Sigmoid colon (tissue), 7 donors: ENCODE measurements around the gene LRRC72. TPM values are rescaled to one million over a fixed set of nuclear protein-coding genes. Genes with fewer than 3 reads are reported as not detected.
"Not testable (repeated sequence)": the region's sequence is repeated elsewhere in the genome, so short reads cannot be mapped to it uniquely, and the experiment has no call there.

Experiments used
- DNase-seq: peaks from one replicate; pipeline ENCODE4 v3.0.0-alpha.2; 2019
- H3K27ac ChIP-seq, 4 donors: fragments of 200-600 bp; sonication (generic); one replicate each; pipeline ENCODE4 v1.5.1; 2016 to 2019; ENCODE audit warnings: mild to moderate bottlenecking in 1 of 4
- H3K27me3 ChIP-seq, 3 donors: fragments of 200-600 bp; sonication (generic); one replicate each; pipeline ENCODE4 v1.5.1; 2019; ENCODE audit warnings: mild to moderate bottlenecking in 1 of 3
- H3K36me3 ChIP-seq, 4 donors: fragments of 200-600 bp; sonication (generic); one replicate each; pipeline ENCODE4 v1.5.1; 2016 to 2019
- H3K4me1 ChIP-seq, 4 donors: fragments of 200-600 bp; sonication (generic); one replicate each; pipeline ENCODE4 v1.5.1; 2017 to 2019
- H3K4me3 ChIP-seq, 4 donors: fragments of 200-600 bp; sonication (generic); one replicate each; pipeline ENCODE4 v1.5.1; 2017 to 2019; ENCODE audit warnings: mild to moderate bottlenecking in 2 of 4, moderate library complexity in 1 of 4
- H3K9me3 ChIP-seq, 4 donors: fragments of 200-600 bp in 3 of 4; sonication (generic) in 3 of 4; one replicate each; pipeline versions ENCODE4 v1.5.1 to v1.6.1; 2013 to 2019
- EP300 ChIP-seq, 4 donors: sonication (generic); formaldehyde crosslinking; IDR thresholded peaks; one replicate each; pipeline ENCODE4 v1.6.1; 2017; ENCODE audit warnings: antibody characterized with exemption in 4 of 4
- POLR2A ChIP-seq, 2 donors: fragments of 450-650 bp; IDR thresholded peaks; one replicate each; pipeline ENCODE4 v1.6.1; 2016; ENCODE audit warnings: antibody characterized with exemption in 2 of 2, mild to moderate bottlenecking in 2 of 2, moderate library complexity in 2 of 2
- POLR2AphosphoS5 ChIP-seq, 4 donors: sonication (generic); formaldehyde crosslinking; IDR thresholded peaks; one replicate each; pipeline ENCODE4 v1.6.1; 2017; ENCODE audit warnings: antibody characterized with exemption in 4 of 4
- WGBS, 2 donors: extraction: QIAGEN DNeasy Blood & Tissue Kit; methylation state at CpG; one replicate each; pipeline ENCODE4 v1.1.7; 2013; 5-methylcytosine and 5-hydroxymethylcytosine counted together
- intact Hi-C: fragments of 100-400 bp; cut with DNase I; formaldehyde crosslinking; loops from one replicate; pipeline ENCODE4 v1.15.1; 2023
- polyA plus RNA-seq, 3 donors: library from polyadenylated mRNA; stranded (reverse); fragments of 200-250 nt; gene quantifications; one replicate each; pipeline ENCODE4 v1.2.3, GENCODE V29; 2013
- total RNA-seq, 4 donors: library from RNA; depleted of rRNA; stranded (reverse); fragments of >200 nt; gene quantifications; one replicate each; pipeline ENCODE4 v1.1.0, GENCODE V29; 2016
- TF ChIP-seq, protein P1 (sequence below), 4 experiments: fragments of 450-650 bp in 3 of 4; fragments of 200-600 bp in 1 of 4; IDR thresholded peaks; one replicate each; pipeline ENCODE4 v1.5.1; 2016 to 2019; ENCODE audit warnings: antibody characterized with exemption in 4 of 4, mild to moderate bottlenecking in 3 of 4, moderate library complexity in 2 of 4
- donor health status: healthy with polysubstance abuse.
- donor health status: Bipolar disorder and iron deficiency.
- donor health status: healthy.

Gene LRRC72
- total and polyA plus RNA-seq, 7 donors, result not detected

DNA sequence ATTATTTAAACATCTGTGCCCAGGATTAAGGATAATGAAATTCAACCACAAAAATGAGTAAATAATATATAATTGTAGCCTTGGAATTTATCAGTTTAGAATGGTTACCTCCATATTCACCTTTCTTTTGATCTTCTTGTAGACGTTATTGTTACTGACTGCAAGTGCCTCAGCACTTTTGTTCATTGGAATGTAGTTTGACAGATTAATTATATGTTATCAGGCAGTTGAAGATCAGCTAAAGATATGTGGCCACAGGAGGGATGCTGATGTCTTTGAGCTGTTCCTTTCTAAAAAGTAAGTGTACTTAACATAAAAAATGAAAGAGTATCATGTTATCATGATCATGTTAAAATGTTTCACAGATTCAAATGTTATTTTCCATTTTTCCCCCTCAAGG is 5.6 kb downstream of the LRRC72 start:
- intact Hi-C loops, result no loop called here
- WGBS, 2 donors, result 61 to 69% methylated on average over 1 of the region's 1 CpG
- Histone ChIP-seq H3K4me3 (no peak overlapping the region), H3K27ac (no peak overlapping the region), H3K36me3 (no peaks in the 10 kb centered on the region), H3K27me3 (no peaks in the 10 kb centered on the region), H3K9me3 (no peaks in the 10 kb centered on the region), H3K4me1 (no peaks in the 10 kb centered on the region)
- no peak for DNase-seq
- no peak for TF ChIP-seq EP300 (IDR thresholded peaks at IDR 0.05)
- TF ChIP-seq POLR2AphosphoS5 (IDR thresholded peaks at IDR 0.05), result no peak
- no peak for TF ChIP-seq POLR2A (IDR thresholded peaks at IDR 0.05)
- TF ChIP-seq, protein P1, sequence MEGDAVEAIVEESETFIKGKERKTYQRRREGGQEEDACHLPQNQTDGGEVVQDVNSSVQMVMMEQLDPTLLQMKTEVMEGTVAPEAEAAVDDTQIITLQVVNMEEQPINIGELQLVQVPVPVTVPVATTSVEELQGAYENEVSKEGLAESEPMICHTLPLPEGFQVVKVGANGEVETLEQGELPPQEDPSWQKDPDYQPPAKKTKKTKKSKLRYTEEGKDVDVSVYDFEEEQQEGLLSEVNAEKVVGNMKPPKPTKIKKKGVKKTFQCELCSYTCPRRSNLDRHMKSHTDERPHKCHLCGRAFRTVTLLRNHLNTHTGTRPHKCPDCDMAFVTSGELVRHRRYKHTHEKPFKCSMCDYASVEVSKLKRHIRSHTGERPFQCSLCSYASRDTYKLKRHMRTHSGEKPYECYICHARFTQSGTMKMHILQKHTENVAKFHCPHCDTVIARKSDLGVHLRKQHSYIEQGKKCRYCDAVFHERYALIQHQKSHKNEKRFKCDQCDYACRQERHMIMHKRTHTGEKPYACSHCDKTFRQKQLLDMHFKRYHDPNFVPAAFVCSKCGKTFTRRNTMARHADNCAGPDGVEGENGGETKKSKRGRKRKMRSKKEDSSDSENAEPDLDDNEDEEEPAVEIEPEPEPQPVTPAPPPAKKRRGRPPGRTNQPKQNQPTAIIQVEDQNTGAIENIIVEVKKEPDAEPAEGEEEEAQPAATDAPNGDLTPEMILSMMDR (IDR thresholded peaks at IDR 0.05), result no peak

DNA sequence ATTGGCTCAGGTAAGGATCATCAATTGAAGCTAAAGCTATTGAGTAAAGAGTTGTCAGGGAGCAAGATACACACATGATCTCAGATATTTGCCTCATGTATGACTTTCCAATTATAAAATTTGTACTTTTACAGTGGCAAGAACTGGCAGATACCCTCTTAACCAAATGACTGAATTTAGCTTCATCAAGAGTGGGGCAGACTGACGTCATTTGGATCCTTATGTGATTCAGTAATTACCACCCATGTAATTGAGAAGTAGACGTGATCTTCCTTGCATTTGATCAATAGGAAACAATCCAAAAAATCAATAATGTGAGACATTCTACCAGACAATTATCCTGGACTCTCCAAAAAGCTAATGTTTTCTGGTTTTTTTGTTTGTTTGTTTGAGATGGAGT is 8.9 kb downstream of the LRRC72 start:
- no peaks in the 10 kb centered on the region for H3K36me3 ChIP-seq
- WGBS, 2 donors, result 85 to 92% methylated on average over 2 of the region's 2 CpGs
- intact Hi-C loops, result no loop called here
- H3K9me3 ChIP-seq, result no peaks in the 10 kb centered on the region
- no peak for DNase-seq
- no peak overlapping the region for H3K4me3 ChIP-seq
- H3K4me1 ChIP-seq, result no peaks in the 10 kb centered on the region
- TF ChIP-seq POLR2A (IDR thresholded peaks at IDR 0.05) (no peak), POLR2AphosphoS5 (IDR thresholded peaks at IDR 0.05) (no peak), EP300 (IDR thresholded peaks at IDR 0.05) (no peak)
- TF ChIP-seq, protein P1 (IDR thresholded peaks at IDR 0.05), result no peak
- no peak overlapping the region for H3K27ac ChIP-seq
- no peaks in the 10 kb centered on the region for H3K27me3 ChIP-seq

DNA sequence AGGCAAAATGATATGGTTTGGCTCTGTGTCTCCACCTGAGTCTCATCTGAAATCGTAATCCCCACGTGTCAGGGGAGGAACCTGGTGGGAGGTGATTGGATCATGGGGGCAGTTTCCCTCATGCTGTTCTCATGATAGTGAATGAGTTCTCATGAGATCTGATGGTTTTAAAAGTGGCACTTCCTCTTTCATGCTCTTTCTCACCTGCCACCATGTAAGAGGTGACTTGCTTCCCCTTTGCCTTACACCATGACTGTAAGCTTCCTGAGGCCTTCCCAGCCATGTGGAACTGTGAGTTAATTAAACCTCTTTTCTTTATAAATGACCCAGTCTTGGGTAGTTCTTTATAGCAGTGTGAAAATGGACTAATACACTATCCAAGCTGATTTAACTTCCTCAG is 13.9 kb downstream of the LRRC72 start:
- H3K9me3 ChIP-seq, intact Hi-C loops, H3K27me3 ChIP-seq, H3K27ac ChIP-seq, H3K4me1 ChIP-seq, DNase-seq, H3K36me3 ChIP-seq, H3K4me3 ChIP-seq: not testable (repeated sequence)
- 95 to 97% methylated on average over 2 of the region's 2 CpGs for WGBS, 2 donors

DNA sequence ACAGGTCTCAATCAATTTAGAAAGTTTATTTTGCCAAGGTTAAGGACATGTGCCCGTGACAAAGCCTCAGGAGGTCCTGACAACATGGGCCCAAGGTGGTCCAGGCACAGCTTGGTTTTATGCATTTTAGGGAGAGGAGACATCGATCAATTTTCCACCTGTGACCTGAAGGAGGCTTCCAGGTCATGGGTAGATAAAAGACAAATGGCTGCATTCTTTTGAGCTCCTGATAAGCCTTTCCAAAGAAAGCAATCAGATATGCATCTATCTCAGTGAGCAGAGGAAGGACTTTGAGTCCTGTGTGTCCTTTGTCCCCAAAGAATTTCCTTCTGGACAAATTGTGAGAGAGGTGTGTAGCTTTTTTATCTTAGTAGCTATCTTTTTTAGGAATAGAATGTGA is 15.8 kb downstream of the LRRC72 start:
- intact Hi-C loops, result no loop called here
- no peak for DNase-seq
- Histone ChIP-seq H3K27me3 (no peaks in the 10 kb centered on the region), H3K9me3 (no peaks in the 10 kb centered on the region), H3K4me1 (no peaks in the 10 kb centered on the region), H3K36me3 (no peaks in the 10 kb centered on the region), H3K4me3 (no peak overlapping the region), H3K27ac (no peak overlapping the region)
- WGBS, 2 donors, result 63 to 81% methylated on average over 2 of the region's 2 CpGs
- TF ChIP-seq EP300 (IDR thresholded peaks at IDR 0.05) (no peak), POLR2AphosphoS5 (IDR thresholded peaks at IDR 0.05) (no peak), POLR2A (IDR thresholded peaks at IDR 0.05) (no peak)
- TF ChIP-seq, protein P1 (IDR thresholded peaks at IDR 0.05), result no peak

DNA sequence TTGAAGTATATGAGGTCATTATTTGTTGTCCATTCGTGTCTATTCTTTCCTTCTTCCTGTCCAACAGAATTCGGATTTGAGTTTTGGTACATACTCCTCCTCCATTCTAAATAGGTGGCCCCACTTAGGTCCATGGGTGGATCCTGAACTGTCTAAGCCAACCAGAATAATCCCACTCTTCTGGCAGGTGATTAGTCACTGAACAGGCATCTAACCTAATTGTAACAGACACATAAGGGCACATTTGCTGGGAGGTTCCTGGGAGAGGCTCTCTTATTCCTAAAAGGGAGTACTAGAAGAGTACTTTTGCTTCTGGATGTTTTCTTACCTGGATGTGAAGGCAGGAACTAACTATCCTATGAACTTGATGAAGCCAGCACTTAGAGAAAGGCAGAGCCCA is 16.8 kb downstream of the LRRC72 start:
- intact Hi-C loops, result no loop called here
- H3K27me3 ChIP-seq, result no peaks in the 10 kb centered on the region
- 76 to 90% methylated on average over 2 of the region's 2 CpGs for whole genome bisulfite sequencing, 2 donors
- H3K4me1 ChIP-seq, result no peaks in the 10 kb centered on the region
- no peak for TF ChIP-seq POLR2AphosphoS5 (IDR thresholded peaks at IDR 0.05)
- TF ChIP-seq, protein P1 (IDR thresholded peaks at IDR 0.05), result no peak
- no peak for TF ChIP-seq POLR2A (IDR thresholded peaks at IDR 0.05)
- no peak for TF ChIP-seq EP300 (IDR thresholded peaks at IDR 0.05)
- H3K4me3 ChIP-seq, result no peak overlapping the region
- H3K36me3 ChIP-seq, result no peaks in the 10 kb centered on the region
- DNase-seq, result no peak
- H3K27ac ChIP-seq, result no peak overlapping the region
- H3K9me3 ChIP-seq, result no peaks in the 10 kb centered on the region
